Cardiac muscle cell (in vitro differentiated cells and primary cell): Measurements from ENCODE around the gene RNMT. TPM values are rescaled to one million over a fixed set of nuclear protein-coding genes. Genes with fewer than 3 reads are reported as not detected.

Experiments used
- DNase-seq, 2 donors: peaks; one replicate each; pipeline versions ENCODE4 v3.0.0 to v3.0.0-alpha.2; 2010 to 2017; ENCODE audit warnings: low read depth in 1 of 2, low spot score in 1 of 2
- H3K27ac ChIP-seq: fragments of 200-600 bp; sonication (generic); 2 replicates; pipeline ENCODE4 v1.5.1; 2016
- H3K27me3 ChIP-seq: fragments of 200-600 bp; sonication (generic); 2 replicates; pipeline ENCODE4 v1.6.0; 2016; ENCODE audit warnings: control low read depth
- H3K36me3 ChIP-seq: fragments of 200-600 bp; sonication (generic); 2 replicates; pipeline ENCODE4 v1.5.1; 2016; ENCODE audit warnings: control low read depth
- H3K4me1 ChIP-seq: fragments of 200-600 bp; sonication (generic); 2 replicates; pipeline ENCODE4 v1.8.1; 2017; ENCODE audit warnings: low read depth, mild to moderate bottlenecking, mixed run types
- H3K4me3 ChIP-seq: fragments of 200-600 bp; sonication (generic); 2 replicates; pipeline ENCODE4 v1.5.1; 2016; ENCODE audit warnings: mild to moderate bottlenecking
- H3K9me3 ChIP-seq: fragments of 200-600 bp; sonication (generic); 2 replicates; pipeline ENCODE4 v1.5.1; 2017; ENCODE audit warnings: low read depth, mild to moderate bottlenecking, control low read depth
- CTCF ChIP-seq: IDR thresholded peaks from 2 replicates; pipeline ENCODE4 v1.5.1; 2012; ENCODE audit warnings: low read depth, mild to moderate bottlenecking, low read length
- polyA plus RNA-seq: library from polyadenylated mRNA; unstranded; fragments of >200 nt; fragmentation: Nextera tagmentation; extraction: Ambion mirVana; gene quantifications from 2 replicates; pipeline ENCODE4 v1.2.1, GENCODE V29; 2016
- total RNA-seq: library from RNA; depleted of rRNA; stranded (reverse); fragments of >200 nt; gene quantifications from 2 replicates; pipeline ENCODE4 v1.2.3, GENCODE V29; 2016

The RNMT gene
- total and polyA plus RNA-seq, 2 experiments from 2014 or later, result 36.5 to 53.0 TPM

- no peaks in the 10 kb centered on the region for H3K36me3 ChIP-seq
- H3K4me3 ChIP-seq, result no peak overlapping the region
- TF ChIP-seq CTCF, result no peak
- H3K4me1 ChIP-seq, result peaks cover under 1% of the 10 kb centered on the region
- no peaks in the 10 kb centered on the region for H3K9me3 ChIP-seq
- DNase-seq, result no peak
- peaks cover 14% of the 10 kb centered on the region for H3K27me3 ChIP-seq
- H3K27ac ChIP-seq, result no peak overlapping the region
These were observed 77.8 kb downstream of the RNMT start for GRCh38 chr18:13804305-13804704.

GRCh38 chr18:13808294-13809042 is 82.0 kb downstream of the RNMT start:
- no peak for TF ChIP-seq CTCF
- Histone ChIP-seq H3K36me3 (no peaks in the 10 kb centered on the region), H3K27ac (no peak overlapping the region), H3K4me1 (peaks cover 3% of the 10 kb centered on the region), H3K9me3 (no peaks in the 10 kb centered on the region), H3K27me3 (no peaks in the 10 kb centered on the region), H3K4me3 (no peak overlapping the region)
- no peak for DNase-seq

- H3K4me1 ChIP-seq, result peaks cover 3% of the 10 kb centered on the region
- no peaks in the 10 kb centered on the region for H3K36me3 ChIP-seq
- no peak overlapping the region for H3K27ac ChIP-seq
- H3K4me3 ChIP-seq, result no peak overlapping the region
- no peaks in the 10 kb centered on the region for H3K9me3 ChIP-seq
- no peaks in the 10 kb centered on the region for H3K27me3 ChIP-seq
- no peak for DNase-seq
- TF ChIP-seq CTCF, result no peak
These were observed 82.6 kb downstream of the RNMT start for GRCh38 chr18:13809043-13809430.

GRCh38 chr18:13809531-13810255 is 83.2 kb downstream of the RNMT start:
- TF ChIP-seq CTCF, result no peak
- Histone ChIP-seq H3K4me3 (no peak overlapping the region), H3K27me3 (no peaks in the 10 kb centered on the region), H3K4me1 (peaks cover 3% of the 10 kb centered on the region), H3K27ac (no peak overlapping the region), H3K36me3 (no peaks in the 10 kb centered on the region), H3K9me3 (no peaks in the 10 kb centered on the region)
- no peak for DNase-seq

GRCh38 chr18:13810950-13811485 is 84.5 kb downstream of the RNMT start:
- TF ChIP-seq CTCF, result no peak
- no peak overlapping the region for H3K4me3 ChIP-seq
- H3K36me3 ChIP-seq, result no peaks in the 10 kb centered on the region
- peaks cover 3% of the 10 kb centered on the region for H3K4me1 ChIP-seq
- H3K27me3 ChIP-seq, result no peaks in the 10 kb centered on the region
- DNase-seq, result no peak
- no peak overlapping the region for H3K27ac ChIP-seq
- no peaks in the 10 kb centered on the region for H3K9me3 ChIP-seq
